ENCODE measurements around the gene UVRAG.

The UVRAG gene

DNA sequence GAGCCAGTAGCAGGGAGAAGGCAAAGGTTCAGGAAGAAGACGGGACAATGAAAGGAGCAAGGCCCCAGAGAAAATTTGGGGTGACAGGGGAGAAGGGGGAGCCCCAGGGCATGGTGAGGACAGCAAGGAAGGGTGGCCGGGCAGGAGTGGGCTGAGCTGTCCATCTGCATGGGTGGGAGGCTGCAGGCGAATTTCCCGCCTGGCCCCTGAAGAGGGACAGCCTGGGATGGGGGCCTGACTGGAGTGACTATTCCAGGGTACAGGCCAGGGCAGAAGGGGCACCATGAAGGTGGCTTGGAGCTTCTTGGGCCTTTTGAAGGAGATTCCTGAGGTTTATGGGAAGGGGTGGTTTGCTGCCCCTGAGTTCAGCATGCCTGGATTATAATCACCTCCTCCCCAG, 335.1 kb downstream of the UVRAG start:
- DNase-seq (ENCODE audit: low read depth in 2 of 2), result no peak

DNA sequence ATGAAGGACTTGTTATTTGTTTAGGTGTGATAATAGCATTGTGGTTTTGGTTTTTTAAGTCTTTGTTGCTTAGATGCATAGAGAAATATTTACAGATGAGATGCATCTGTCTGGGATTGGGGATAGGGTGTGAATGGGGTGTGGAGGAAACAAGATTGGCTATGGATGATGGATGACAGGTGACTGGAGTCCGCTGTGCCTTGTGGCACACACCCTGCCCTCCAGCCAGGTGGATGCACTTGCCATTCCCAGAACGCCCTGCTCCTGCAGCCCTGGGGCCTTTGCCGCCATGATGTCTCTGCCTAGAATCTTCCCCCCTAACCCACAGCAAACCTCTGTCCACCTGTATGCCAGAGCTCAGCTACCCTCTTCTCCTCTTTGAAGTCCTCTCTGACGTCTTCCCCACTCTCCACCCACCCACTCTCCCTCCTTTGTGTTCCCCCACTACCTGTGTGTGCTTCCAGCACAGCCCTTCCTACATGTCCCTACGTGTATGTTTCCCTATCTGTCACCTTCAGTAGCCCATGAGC, 336.6 kb downstream of the UVRAG start:
- no peak for DNase-seq (ENCODE audit: low read depth in 2 of 2)

DNA sequence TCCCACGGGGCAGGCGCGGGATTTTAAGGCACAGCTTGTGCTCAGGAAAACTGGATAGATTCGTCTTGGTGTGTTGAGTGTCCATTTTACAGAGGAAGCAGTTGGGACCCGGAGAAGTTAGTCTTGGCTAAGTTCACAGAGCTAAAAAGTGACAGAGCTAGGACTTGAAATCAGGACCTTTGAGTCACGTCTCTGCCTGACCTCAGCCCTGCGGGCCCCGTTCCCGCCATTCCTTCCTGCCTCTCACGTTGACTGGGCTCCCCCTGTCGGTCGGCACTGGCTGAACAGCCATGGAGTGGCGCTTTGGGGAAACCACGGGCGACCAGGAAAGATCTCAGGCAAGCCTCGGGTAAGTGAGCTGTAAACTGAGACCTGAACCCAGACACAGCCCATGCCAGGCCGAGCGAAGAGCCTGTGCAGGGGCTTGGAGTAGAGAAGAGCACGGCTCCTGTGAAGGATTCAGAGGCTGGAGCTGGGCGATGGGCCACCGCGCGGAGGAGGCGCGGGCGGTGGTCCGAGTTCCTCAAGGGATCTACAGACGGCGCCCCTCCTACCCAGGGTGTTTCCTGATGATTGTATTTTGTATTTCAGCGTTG, 337.2 kb downstream of the UVRAG start:
- DNase-seq (ENCODE audit: low read depth in 2 of 2), result peak; percentile 53 to 61

DNA sequence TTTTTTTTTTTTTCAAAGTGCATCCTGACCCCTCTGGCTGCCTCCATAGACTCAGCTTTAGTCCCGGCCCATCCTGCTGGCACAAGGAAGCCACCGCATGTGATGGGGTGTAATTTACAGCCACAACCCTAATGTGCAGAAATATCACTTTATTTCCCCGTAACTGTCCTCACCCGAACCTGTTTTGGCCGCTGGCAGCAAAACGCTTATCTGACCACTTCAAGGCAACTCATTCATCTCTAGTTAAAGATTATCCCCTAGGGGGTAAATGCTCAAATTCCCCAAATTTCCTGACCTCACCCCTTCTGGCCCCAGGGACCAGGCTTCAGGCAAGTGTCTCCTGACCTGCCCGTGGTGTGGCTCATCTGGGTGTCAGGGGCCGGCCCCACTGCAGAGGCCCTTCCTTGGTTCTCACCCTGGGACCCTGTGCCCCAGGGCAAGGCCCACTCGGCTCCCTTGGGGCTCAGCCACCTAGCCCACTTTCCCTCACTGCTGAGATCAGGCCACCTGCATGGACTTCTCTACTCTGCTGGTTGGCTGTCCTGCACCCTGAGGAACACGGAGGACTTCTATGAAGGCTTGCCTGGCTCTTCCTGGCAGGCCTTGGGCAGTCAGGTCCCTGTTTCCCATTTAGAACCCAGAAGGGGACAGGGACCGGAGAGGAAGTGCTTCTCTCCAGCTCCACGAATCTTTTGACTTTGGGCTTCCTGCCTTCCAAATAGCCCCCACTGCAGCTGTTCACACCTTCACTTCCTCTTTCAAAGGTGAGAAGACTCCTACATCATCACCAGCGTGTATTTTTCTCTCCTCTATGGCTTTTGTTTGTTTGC, 337.9 kb downstream of the UVRAG start:
- no peak for DNase-seq (ENCODE audit: low read depth in 2 of 2)

DNA sequence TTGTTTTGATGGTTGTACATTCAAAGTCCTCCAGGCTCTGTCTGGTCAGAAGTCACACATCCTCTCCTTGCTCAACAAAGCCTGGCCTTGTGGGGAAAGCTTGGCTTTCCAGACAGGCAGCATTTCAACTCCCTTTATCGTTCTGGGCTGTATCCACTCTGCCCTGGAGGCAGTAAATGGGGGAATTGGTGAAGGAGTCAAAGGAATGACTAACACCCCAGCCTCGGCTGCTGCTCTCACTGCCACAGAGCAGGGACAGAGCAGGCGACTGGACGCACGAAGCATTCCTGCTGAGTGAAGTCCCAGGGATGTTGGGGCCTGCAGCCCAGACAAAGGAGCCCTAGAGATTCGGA, 338.5 kb downstream of the UVRAG start:
- no peak for DNase-seq (ENCODE audit: low read depth in 2 of 2)

DNA sequence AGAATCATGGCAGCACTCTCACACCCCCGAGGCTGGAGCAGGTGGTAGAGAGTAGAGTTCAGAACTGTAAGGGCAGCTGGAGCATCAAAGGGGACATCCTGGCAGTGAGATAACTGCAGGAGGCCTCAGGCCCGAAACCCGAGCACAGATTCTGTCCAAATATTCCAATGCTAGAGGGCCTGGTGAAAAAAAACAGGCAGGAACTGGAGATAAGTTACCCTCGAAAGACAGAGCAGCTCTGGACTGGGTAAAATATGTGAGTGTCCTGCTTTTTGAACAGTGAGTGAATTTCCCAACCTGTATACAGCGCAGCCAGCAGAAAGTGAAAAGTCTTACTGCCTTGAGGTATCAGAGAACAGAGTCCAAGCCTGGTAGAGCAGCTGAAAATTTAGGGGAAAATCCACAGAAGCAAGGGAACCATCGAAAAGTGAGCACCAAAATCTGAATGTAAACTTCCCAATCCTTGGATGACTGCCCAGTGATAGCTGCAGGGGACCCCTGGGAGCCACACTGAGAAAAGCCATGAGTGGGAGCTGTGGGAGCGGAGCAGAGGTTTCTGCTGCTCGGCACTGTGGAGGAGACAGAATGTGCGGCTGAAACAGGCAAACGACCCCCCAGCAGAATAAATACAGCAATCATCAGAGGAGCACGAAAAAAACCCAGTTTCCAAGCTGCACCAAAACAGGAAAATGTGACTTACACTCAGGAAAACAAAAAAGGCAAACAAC, 340.7 kb downstream of the UVRAG start:
- no peak for DNase-seq (ENCODE audit: low read depth in 2 of 2)

DNA sequence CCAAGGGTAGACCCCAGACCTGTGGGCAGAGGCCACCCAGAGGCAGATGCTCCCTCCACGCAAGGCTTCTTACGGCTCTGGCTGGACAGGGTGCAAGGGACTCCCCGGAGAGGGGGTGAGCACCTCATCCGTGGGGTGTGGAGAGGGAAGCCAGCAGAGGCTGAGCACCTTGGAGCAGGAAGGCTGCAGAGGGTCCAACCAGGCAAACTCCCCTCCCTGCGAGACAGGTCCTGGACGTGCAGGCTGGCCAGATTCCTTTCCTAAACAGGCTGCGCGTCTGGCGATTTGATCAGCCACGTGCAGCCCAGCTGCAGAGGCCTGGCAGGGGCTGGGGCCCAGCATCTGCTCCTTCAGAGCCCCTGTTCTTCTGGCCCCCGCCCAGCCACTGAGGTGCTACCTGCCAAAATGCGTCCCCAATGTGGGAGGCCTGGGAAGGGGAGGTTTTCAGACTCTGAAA, 342.0 kb downstream of the UVRAG start:
- DNase-seq (ENCODE audit: low read depth in 2 of 2), result no peak

DNA sequence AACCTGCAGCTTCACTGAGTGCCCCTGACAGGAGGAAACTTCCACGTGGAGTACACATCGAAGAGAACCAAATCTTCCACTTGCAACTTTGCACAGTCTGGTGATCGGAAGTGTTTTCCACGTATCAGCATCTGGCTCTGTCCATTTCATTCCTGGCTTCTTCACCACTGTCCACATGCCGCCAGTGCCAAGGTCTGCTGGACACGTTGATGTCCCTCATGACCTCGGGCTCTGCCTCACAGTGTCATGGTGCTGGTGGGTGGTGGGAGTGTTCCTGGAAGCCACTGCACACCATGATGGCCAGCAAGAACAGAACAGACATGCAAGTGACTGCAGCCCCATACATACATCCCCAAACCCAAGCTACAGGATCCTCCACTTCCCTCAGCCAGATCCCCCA, 342.9 kb downstream of the UVRAG start:
- DNase-seq (ENCODE audit: low read depth in 2 of 2), result no peak

DNA sequence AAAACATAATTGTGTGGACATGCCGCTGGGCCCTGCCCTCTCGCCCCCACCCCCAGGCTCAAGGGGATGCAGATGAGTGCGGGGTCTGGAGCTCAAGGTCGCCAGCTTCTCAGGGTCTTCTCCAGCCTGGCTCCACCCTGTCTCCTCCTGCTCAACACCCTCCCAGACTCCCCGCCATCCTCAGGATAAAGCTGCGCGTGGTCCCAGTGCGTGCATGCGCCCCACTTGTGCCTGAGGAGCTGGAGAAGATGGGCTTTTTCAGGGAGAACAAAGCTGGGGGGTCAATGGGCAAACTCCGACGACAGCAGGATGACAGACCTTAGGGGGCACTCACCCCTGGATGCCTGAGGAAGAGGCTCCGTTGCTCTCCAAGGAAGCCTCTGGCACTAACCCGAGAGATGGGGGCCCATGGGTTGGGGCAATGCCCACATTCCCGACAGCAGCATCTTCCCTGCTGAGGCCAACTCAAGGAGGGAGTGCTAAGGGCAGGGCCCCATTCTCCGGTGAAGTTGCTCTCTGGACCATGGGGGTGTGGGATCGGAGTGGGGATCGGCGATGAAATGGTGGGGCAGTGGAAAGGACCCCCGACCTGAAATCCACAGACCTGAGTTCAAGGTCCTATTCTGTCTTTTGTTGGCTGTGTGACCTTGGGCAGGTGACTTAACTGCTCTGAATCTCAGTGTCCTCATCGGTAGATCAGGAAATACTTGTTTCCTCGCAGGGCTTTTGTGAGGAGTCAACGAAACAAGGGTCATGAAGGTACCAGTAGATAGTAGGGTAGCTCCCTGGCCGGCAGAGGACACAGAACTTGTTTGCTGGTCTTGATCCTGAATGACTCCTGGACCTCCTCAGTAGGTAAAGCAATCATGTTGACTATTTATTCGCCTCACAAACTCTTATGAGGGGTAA, 343.6 kb downstream of the UVRAG start:
- no peak for DNase-seq (ENCODE audit: low read depth in 2 of 2)

DNA sequence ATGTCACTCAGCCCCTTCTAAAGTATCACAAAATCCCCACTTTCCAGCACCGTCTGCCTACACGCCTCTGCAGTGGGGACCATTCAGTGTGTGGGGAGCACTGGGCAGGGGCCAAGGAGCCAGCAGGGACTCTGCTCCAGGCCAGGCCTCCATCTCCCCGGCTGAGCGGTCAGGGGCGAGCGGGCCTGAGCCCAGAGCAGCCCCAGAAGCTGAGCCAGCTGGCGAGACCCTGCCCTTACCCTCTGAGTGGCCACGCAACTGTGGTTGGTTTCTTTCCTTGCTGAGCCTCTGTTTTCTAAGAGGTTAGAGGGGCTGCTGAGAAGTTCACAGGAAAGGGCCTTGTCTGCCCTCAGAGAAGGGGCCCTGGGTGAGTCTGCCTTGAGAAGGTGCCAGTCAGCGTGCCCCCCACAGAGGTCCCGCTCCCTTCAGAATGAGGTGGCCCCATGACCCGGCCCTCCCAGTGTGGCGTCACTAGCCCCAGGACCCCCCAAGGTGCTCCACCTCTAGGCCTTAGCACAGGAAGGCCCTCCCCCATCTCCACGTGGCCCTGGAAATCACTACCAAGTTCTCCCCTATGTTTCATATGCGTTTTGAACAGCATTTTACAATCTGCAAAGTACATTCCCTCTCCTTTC, 344.4 kb downstream of the UVRAG start:
- DNase-seq (ENCODE audit: low read depth in 2 of 2), result no peak

DNA sequence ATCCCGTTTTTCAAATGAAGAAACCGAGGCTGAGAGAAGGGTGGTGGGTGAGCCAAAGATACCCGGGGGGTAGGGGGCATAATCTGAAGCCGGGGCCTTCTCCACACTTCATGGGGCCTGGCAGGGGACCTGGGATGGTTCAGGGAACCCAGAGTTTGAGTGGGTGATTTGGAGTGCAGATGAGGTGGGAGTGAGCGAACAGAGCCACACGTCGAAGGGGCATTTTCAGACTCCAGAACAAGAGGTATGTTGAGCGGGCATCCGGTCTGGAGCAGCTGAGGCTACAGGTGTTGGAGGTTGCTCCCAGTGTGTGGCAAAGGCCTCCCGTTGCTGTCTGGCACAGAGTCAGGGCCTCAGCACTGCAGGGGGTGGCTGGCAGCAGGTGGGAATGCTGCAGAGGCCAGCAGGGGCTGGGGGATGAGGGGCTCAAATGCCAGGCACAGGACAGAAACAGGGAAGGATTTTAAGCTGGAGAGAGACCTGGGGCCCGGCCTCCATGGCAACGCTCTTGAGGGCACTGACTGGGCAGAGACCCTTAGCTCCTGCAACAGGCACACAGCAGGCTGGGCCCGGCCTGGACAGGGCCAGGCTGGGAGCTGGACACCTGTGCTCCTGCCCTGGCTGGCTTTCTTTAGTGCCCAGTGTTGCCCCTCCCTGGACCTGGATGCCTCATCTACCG, 345.1 kb downstream of the UVRAG start:
- DNase-seq (ENCODE audit: low read depth in 2 of 2), result no peak

DNA sequence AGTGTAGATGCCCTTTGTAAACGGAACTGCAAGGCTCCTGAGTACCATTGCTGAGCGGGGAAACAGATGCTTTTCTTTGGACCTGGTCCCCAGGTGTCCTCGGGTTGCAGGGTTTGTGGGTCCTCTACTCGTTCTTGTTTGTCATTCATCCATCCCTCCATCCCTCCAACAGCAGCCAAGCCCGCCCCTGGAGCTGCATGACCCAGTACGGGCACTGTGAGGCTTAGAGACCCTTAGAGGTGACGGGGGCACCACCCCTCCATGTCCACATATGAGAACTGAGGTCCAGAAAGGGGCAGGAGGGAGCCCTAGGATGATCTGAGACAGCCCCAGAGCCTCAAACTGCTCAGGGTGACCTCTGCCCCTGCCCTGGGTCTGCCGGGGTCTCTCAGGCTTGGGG, 345.8 kb downstream of the UVRAG start:
- no peak for DNase-seq (ENCODE audit: low read depth in 2 of 2)

DNA sequence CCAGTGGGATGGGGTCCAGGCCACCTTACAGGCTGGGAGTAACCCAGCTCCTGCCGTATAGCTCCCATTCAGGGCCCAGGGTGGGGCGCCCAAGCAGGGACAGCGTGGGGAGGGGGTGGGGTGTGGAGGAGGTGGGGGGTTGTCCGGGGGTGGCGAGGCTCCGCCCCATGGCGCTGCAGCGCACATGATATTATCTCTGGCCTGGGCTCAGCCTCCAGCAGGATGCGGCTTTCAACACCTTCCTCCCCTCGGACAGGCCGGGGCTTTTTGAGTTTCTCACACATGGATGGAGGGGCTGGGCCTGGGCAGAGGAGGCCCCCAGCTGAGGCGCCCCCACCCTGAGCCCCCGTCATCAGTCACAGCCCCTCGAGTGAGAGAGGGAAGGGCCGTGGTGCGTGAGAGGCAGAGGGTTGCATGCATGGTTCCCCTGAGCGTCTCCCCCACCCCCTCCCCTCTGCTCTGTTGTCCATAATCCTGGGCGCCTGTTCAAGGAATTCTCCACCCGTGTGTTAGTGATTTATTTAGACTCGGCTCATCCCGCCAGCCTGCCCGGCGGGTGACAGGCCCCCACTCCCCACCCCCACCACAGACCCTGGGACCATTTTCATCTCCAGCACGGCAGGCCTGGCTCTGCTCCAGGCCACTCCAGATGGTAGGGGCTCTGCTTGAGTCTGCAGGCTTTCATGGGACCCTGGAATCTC, 346.4 kb downstream of the UVRAG start:
- no peak for DNase-seq (ENCODE audit: low read depth in 2 of 2)

DNA sequence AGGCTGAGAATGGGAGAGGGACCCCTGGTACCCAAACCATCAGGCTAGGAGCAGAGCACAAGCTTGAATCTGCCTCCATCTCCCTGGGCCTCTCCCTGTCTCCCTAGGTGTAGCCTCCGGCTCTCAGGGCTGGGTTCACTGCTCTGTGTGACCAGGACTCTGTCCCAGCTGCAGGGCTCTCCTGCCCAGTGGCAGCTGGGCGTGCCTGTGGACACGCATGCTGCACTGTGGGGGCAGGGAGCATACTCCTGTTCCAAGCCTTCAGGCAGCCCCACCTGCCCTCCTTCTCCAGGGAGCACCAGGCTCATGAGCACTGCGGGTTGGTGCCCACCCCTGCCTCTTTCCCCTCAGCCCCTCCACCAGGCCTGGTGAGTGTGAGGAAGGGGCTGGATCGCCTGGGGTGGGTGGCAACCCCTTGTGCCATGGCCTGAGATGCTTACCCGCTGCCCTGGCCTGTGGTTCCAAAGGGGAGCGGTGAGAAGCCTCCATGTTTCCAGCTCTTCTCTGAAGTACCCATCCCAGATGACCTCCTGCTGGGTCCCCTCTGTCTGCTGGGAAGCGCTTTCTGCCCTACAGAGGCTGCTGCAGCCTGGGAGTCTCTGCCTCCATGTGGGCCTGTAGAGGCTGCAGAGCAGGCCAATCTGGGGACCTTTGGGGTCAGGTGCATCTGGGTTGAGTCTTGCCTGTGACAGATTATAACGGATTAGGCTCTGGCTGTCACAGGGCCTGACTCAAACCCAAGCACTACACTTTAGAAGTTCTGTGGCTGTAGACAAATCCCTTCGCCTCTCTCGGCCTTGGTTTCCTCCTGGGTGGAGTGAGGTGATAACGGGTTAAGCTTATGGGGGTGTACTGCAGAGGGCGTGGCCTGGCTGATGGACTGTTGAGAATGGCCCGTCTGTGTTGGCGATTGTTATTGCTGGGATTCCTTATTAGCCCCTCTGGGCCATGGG, 347.6 kb downstream of the UVRAG start:
- DNase-seq (ENCODE audit: low read depth in 2 of 2), result no peak

DNA sequence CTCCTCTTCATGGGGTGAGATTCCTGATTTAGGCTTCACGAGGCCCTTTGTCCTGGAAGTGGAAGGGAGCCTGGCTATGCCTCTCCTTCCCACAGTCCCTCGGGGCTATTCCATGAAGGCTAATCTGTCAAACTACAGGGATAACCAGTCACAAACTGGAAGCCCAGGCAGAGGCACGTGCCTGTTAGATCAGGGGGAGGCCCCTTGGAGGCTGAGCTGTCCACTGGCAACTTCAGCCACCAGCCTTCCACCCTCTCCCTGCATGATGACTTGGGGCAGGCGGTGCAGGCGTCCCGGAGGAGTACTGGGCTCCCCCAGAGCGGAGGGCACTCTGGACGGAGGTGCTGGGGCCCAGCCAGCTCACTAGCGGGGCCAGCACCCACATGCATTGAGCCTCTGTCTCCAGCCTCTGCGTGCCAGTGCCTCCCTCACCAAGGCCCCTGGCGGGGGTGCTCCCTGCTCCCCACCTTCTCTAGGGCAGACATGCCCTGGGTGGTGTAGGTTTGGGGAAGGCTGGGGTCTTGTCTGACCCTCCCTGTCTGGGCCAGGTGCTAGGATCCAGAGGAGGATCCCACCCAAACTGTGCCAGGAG, 348.4 kb downstream of the UVRAG start:
- DNase-seq (ENCODE audit: low read depth in 2 of 2), result no peak

DNA sequence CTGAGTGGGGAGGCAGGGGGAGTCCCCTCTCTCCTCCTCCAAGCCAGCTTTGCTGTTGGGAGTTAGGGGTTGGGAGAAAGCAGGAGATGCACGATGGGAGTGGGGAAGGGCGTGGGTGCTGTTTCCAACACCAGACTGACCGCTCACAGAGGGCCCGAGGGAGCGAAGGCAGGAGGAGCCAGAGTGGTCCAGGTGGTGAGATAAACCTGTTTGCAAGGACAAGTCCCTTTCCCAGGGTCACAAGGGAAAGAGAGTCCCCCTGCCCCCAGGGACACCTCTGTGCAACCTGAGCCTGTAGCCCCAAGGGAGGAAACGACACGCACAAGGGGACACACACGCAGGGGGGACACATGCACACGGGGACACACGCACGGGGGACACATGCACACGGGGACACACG, 349.1 kb downstream of the UVRAG start:
- no peak for DNase-seq (ENCODE audit: low read depth in 2 of 2)

DNA sequence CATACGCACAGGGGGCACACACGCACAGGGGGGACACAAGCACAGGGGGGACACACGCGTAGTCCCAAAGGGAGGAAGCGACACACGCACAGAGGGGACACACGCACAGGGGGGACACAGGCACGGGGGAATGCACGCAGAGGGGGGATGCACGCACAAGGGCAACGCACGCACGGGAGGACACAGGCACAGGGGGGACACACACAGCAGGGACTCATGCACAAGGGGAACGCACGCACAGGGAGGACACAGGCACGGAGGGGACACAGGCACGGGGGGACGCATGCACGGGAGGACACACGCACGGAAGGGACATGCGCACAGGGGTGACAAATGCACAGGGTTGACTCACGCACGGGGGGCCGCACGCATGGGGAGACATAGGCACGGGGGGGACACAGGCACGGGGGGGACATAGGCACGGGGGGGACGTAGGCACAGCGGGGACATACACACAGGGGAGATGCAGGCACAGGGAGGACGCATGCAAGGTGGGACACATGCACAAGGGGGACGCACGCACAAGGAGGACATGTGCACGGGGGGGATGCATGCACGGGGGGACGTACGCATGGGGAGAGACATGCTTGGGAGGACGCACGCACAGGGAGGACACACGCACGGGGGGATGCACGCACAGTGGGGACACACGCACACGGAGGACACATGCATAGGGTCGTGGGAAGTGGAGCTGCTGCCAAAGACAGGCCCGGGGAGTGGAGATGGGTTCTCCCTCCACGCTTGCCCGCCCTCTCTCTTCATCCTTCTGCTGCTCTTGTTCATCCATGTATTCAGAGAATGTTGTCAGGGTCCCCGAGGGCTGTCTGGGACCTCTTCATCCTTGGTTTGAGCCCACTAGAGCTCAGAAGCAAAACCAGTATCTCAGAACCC, 350.1 kb downstream of the UVRAG start:
- no peak for DNase-seq (ENCODE audit: low read depth in 2 of 2)
